HG03064 (cell line): ENCODE measurements around the gene HSPA1A.
A peak's percentile ranks its signal among the peaks of the same experiment; 100 is the strongest.
"Not testable (repeated sequence)": the region's sequence is repeated elsewhere in the genome, so short reads cannot be mapped to it uniquely, and the experiment has no call there.

Experiments
- ATAC-seq: cut with Tn5 transposase; IDR thresholded peaks from one replicate; pipeline ENCODE4 v1.9.1; 2021; ENCODE audit warnings: low read depth; ENCODE audit not compliant: unreplicated experiment

The HSPA1A gene

DNA sequence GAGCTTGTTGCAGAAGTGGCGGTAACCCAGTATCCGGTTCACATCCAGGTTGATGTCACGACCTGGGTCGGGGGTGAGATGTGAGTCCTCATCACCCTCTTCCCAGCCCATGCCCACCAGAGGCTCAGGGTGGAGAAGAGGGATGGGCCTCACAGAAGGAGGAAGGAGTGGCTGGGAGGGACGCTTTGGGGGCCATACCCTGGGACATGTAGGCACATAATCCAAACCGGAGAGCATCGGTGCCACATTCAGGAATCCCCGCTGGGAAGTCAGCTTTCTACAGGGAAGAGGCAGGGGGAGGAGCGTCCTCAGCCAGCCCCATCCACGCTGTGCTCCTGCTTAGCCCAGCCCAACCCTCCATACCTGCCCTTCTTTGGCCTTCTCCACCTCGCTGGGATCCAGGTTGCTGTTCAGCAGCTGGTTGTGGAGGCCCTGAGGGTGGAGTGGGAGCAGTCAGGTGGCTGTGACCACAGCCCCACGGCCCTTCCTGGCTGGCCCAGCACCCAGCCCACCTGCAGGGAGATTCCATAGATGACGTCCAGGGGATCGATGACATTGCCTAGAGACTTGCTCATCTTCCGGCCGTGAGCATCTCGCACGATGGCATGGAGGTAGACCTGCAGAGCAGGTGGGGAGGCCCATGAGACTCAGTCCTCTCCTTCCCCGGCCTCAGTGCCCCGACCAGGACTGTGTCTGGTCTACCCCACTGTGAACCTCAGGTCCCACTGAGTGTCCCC, 34.7 kb upstream of the HSPA1A start:
- ATAC-seq, result no peak

DNA sequence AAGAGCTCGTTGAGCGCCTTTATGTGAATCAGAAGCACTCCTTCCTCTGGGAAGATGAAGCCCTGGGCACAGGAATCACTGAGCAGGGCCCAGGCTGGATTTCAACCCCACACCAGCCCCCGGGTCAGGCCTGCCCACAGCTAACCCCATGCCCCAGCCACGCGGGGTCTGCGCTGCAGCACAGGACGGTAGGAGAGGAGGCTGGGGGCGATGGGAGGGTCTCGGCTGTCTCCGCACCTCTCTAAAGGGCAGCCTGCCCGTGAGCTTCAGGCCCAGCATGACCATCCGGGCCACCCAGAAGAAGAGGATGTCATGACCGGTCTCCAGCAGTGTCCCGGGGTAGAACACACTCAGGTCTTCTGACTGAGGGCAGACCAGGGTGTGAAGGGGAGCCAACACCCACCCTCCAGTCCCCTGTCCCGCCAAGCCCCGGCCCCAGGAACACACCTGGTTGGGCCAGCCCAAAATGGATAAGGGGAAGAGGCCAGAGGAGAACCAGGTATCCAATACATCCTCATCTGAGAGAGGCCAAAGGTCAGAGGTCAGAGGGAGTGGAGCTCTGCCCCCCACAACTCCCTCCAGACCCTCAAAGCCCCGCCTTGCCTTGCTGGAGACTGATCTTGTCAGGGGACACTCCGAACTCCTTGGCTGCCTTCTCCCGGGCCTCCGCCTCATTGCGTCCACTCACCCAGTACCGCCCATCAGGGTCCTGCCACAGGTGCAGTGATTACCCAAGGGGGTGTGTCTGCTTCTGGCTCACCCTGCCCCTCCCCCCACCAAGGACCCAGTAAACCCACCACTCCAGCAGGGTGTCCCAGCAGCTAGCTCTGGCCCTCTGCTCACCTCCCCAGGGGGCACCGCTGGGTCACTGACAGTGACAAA, 33.9 kb upstream of the HSPA1A start:
- ATAC-seq, result no peak

DNA sequence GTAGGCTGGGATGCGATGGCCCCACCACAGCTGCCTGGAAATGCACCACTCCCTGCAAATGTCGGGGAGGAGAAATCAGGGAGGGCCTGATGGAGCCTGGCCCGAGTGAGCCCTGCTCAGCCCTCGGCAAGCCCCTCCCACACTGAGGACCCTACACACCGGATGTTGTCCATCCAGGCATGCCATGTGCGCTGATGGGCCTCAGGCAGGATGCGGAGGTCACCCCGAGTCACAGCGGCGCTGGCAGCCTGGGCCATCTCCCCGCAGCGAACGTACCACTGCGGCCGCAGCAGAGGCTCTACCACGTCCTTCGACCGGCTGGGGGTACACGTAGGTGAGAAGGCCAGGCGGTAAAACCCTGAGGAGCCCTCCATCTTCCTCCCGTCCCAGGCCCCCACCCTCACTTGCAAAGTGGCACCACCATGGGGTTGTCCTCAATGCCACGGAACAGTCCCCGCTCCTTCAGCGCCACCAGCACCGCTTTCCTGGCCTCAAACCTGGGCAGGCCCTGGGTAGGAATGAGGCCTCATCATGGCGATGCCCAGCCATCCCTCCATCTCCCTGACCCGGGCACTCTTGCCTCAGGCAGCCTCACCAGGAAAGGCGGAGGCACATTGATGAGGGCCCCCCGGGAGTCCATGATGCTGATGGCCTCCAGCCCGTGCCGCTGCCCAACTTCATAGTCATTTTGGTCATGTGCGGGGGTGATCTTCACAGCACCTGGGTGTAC, 33.1 kb upstream of the HSPA1A start:
- no peak for ATAC-seq

DNA sequence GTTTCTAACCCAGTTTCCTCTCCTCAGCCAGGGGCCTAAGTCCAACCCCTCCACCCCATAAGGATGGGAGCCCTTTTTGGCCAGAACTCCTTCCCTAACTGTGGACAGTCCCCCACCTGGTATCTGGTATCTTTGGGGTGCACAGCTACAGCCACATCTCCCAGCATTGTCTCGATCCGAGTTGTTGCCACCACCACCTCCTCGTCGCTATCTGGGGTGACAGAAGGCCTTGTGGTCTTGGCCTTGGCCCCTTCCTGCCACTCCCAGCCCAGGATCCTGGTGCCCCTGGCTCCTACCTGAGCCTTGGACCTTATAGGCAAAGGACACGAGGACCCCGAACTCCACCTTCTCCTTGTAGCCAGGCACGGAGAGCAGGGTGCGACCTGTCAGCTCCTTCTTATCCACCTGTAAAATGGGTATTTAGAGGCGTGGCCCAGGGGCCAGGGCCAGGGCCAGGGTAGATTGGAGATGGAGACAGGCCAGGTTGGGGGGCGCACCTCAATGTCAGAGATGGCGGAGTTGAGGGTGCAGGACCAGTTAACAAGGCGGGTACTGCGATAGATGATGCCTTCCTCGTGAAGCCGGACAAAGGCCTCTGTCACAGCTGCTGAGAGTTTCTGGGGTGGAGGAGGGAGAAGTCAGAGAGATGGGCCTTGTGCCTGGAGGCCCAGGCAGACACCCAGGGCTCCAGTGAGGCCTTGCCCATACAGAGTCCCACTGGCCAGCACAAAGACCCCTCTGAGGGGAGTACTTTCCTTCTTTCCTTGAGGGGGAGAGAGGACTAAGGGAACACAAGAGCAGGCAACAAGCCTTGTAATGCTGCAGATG, 31.0 kb upstream of the HSPA1A start:
- ATAC-seq, result no peak

DNA sequence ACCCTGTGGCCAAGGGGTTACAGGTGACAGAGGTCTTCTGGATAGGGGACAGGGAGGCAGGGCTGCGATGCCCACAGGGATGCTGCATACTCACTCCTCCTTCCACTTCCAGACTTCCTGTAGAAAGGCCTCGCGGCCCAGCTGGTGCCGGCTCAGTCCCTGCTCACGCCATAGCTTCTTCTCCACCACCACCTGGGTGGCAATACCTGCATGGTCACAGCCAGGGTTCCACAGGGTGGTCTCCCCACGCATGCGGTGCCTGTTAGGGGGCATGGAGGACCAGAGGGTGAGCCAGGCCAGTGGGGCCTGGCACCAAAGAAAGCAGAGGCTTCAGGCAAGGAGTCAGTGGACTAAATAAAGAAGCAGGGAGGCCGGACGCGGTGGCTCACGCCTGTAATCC, 29.9 kb upstream of the HSPA1A start:
- ATAC-seq, result no peak

DNA sequence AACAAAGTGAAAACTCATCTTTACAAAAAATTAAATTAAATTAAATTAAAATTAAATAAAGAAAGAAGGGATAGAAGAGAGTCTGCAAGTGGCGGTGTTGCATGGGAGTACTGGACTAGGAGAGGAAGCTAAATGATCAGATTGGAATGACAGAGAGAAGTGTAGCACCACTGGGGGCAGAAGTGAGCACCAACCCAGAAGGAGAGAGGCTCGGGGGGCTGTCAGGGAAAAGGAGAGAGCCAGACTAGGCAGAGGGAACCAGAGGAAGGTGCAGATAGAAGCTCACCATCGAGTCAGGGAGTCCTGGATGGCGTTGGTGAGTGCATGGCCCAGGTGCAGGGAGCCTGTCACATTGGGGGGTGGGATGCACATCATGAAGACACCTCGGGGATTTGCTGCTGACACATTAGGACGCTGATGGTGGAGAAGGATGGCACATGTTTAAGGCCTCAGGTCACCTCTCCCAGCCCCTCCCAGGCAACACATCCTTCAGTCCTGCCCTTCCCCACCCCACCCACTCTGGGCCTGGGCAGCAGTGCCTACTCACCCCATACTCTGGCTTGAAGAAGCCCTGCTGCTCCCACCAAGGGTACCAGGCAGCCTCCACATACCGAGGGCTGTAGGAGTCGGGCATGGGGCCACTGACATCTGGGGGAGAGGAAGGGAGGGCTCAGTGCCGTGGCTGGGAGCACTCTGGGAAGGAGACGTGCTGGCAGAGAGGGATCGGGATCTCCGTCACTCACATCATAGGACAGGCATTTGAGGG, 23.8 kb upstream of the HSPA1A start:
- no peak for ATAC-seq

DNA sequence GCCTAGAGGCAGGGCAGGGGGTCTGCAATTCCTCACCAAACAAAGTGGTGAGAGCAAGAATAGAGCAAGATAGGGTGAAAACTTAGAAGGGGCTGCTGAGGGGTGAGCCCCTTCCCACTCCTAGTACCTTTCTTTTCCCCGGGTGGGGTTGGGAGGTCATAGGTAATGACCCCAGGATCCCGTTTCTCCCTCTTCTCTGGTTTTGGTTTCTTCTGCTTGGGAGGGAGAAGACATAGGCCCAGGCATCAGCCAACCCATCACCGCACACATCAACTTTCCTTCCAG, 23.3 kb upstream of the HSPA1A start:
- no peak for ATAC-seq

DNA sequence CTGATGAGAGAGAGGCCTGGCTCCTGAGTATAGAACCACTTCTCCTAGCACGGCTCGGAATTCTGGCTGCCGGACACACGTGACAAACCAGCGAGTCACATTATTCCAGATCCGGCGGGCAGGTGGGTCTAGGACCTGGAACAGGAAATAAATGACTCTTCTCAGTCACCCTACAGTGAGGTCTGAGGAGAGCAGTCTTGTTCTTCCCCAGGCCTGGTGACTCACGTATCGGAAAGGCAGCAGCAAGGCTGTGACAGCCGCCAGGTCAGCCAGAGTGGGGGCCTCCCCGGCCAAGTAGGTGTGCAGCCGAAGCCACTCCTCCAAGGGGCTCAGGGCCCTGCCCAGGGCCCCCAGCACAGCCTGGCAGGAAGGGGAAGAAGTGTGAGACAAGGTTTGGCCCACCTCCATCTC, 22.6 kb upstream of the HSPA1A start:
- no peak for ATAC-seq

DNA sequence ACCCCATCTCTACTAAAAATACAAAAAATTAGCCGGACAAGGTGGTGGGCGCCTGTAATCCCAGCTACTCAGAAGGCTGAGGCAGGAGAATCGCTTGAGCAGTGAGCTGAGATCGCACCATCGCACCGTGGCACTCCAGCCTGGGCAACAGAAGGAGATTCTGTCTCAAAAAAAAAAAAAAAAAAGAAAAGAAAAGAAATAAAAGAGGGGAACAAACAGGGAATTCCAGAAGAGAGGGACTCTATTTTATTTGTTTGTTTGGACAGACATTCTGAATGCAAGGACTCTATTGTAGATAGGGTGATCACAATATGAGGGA, 21.5 kb upstream of the HSPA1A start:
- ATAC-seq, result not testable (repeated sequence)

DNA sequence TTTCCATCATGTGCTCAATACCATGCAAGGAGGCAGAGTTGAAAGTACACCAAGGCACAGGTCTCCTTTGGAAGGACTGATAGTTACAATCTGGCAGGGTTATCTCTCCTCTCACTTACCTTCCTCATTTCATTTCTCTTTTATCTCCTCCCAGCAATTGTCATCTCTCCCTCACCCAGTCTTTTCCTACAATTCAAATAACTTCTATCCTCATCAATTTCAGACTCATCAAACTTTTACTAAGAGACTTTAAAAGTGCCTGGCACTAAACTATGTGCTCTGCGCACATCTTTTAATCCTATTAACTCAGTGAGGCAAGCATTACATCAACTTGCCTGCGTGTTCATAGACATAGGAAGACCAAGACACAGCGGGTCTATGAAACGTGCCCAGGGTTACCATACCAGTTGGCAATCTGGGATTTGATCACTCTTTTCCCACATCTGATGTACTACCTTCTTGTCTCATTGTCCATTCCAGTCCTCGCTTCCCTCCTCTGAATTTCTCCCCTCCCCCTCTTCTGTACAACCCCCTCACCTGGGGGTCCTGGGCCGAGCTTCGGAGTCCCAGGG, 21.0 kb upstream of the HSPA1A start:
- ATAC-seq, result no peak

DNA sequence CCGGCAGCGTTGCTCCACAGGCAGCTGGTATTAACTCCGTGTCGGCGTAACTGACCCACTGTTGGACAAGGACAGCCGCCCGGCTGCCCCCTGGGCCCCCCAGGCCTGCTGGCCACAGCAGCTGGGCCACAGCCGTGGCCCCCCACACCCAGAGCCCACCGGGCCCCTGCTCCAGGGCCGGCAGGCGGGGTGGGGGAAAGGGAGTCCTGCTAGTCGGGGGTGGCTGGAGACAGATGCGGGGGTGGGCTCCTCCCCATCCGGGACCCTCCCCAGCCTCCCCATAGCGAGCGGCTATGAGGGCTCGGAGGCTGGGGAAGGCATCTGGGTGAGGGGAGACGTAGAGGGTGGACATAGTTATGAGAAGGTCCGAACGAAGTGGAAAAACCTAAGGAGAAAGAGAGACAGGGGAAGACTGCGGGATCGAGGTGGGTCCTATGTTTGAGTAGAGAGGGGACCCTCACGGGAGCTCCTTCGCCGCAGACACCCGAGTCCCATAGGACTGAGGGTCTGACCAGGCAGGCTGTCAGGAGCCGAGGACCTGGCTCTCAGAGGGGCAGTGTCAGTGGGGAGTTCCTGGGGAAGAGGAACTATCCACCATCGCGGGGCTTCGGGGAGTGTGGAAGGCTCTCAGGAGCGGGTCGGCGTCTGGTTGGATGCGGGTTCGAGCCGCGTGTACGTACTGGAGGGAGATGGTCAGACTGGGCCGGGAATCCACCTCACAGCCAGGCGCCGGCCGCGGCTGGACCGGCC, 20.3 kb upstream of the HSPA1A start:
- peak; percentile 15 for ATAC-seq

DNA sequence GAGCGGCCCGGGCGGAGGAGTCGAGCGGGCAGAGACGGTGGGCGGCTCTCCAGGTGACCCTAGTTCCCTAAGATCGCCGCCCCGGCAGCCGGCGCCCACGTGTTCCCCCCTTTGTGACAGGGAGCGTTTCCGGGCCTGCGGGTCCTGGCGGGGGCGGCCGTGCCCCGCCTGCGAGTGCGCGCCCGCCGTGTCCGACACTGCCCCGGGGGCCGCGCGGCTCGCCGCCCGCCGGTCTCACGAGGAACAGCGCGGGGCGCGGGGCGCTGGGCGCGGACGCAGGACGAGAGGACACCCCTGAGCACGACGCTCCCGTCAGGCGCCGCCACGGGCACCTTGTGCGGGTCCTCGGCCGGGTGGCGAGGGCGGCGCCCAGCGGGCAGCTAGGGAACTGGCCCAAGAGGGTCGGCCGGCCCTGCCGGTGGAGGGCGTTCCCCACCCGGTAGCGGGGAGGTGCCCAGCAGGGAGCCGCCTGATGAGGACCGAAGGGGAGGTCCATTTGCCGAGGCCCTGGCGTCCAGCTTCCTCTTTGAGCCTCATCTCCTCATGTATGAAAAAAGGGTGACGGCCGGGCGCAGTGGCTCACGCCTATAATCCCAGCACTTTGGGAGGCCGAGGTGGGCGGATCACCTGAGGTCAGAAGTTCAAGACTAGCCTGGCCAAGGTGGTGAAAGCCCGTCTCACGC, 19.6 kb upstream of the HSPA1A start, which contains the start of gene VARS1:
TSS of gene VARS1 (minus strand) at position 137 of the 683 bp plus-strand sequence. CDS start 535 bp downstream, outside the sequence.
- peak; percentile 67 for ATAC-seq

DNA sequence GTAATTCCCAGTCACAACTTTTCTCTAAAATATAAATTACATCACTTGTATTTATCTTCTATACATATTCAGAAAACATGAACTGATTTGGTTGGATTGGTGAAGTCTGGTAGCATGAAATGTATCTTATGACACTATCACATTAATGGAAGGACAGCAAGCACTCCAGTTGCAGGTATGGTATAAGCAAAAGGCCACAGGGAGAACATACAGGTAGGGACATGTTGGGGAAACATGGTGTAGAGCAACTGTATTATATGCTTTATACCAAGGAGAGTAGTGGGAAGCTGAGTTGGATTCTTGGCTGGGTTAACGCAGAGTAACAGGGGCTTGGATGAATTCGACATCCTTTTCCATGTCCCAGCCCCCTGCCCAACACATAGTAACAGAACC, 18.4 kb upstream of the HSPA1A start:
- ATAC-seq, result no peak

DNA sequence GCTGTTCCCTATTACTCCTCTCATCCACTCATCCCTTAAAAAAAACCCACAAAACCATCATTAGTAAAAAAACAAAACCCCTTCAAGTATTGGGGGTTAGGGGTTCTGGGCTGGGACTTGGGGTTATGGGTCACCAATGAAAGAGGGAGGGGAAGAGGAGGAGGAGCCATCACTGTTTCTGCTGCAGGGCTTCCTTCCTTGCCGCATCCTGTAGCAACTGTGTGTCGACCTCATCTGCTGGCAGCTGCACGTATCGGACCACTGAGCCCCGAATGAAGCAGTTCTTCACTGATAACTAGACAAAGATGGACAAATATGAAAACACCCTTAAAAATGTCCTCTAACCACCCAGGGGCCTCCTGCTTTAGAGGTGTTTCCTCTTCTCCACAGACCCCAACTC, 17.8 kb upstream of the HSPA1A start:
- no peak for ATAC-seq

DNA sequence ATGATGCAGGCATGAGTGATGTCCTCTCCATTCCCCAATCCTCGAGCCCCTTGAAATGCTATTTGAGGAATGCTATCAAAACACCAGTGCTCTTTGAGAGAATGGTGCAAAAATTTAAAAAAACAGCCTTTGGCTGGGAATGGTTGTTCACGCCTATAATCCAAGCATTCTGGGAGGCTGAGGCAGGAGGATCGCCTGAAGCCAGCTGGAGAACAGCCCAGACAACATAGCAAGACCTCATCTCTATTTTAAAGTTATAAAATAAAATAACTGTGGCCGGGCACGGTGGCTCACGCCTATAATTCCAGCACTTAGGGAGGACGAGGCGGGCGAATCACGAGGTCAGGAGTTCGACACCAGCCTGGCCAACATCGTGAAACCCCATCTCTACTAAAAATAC, 15.6 kb upstream of the HSPA1A start:
- ATAC-seq, result no peak

DNA sequence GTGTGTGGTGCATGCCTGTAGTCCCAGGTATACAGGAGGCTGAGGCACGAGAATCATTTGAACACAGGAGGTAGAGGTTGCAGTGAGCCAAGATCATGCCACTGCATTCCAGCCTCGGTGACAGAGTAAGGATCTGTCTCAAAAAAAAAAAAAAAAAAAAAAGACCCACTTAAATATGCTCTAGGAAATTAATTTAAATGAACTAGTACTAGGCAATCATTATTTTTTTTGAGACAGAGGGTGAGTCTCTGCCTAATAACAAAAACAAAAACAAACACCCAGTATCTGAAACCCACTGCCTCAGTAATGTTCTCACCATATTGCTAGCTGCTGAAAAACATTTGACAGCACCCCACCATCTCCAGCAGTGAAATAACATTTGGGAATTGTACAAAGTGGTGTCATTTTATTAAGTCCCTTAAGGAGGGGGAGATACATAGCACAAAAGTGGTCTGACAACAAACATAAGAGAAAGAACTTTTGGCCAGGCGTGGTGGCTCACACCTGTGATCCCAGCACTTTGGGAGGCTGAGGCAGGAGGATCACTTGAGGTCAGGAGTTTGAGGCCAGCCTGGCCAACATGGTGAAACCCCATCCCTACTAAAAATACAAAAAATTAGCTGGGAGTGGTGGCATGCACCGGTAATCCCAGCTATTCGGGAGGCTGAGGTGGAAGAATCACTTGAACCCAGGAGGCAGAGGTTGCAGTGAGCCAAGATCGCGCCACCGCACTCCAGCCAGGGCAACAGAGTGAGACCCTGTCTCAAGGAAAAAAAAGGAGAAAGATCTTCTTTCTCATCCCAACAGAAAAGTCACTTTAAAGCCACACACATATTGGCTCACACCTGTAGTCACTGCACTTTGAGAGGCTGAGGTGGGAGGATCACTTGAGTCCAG, 14.1 kb upstream of the HSPA1A start:
- not testable (repeated sequence) for ATAC-seq

DNA sequence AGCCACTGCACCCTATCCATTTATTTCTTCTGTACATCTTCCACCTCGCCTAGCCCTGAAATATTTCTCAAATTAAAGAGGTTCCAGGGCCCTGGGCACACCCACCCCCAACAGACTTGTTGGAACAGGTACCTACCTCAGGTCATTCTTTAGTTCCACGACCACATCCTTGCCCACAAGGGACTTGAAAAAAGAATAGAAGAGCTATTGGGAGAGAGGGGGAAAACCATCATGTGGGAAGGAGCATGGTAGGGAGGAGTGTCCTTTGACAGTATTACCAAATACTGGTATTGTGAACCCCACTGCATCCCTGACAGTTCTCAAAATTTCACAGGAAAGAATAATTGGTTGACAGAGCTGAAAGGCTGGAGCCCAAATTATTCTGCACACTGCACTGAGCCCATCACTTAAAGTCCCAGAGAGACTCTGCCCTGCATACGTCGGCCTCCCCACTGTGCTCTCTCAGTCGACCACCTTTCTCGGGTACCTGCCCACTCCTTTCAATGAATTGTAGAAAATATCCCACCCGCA, 9.3 kb upstream of the HSPA1A start:
- ATAC-seq, result peak; percentile 12
